DND-41 (cell line): ENCODE data around the gene VWF.

ENCODE experiments used
- ATAC-seq: fragments of 200-7000 bp; cut with Tn5 transposase; 3 replicates; pipeline ENCODE4 v1.9.1; 2021; ENCODE audit warnings: low read depth; ENCODE audit not compliant: insufficient read depth
- DNase-seq: peaks from one replicate; pipeline ENCODE4 v3.0.0-alpha.2; 2020
- H2AFZ ChIP-seq: 2 replicates; pipeline ENCODE4 v1.6.0; 2012; ENCODE audit warnings: low read depth, low read length
- H3K27ac ChIP-seq: 2 replicates; pipeline ENCODE4 v1.5.1; 2012; ENCODE audit warnings: low read length, inconsistent platforms
- H3K27me3 ChIP-seq: fragments of 200-600 bp; sonication (generic); 2 replicates; pipeline ENCODE4 v1.6.0; 2012; ENCODE audit warnings: low read length, mild to moderate bottlenecking, inconsistent platforms; ENCODE audit not compliant: insufficient read depth, poor library complexity
- H3K36me3 ChIP-seq: 2 replicates; pipeline ENCODE4 v1.5.1; 2012; ENCODE audit warnings: low read length, inconsistent platforms; ENCODE audit not compliant: insufficient read depth
- H3K4me1 ChIP-seq: 2 replicates; pipeline ENCODE4 v1.5.1; 2012; ENCODE audit warnings: mild to moderate bottlenecking, low read length; ENCODE audit not compliant: insufficient read depth
- H3K4me2 ChIP-seq: 2 replicates; pipeline ENCODE4 v1.6.0; 2012; ENCODE audit warnings: mild to moderate bottlenecking, moderate library complexity, low read length, inconsistent platforms; ENCODE audit not compliant: insufficient read depth
- H3K4me3 ChIP-seq, 2 experiments: fragments of 200-600 bp in 1 of 2; shearing (Covaris generic) in 1 of 2; 2 replicates each; pipeline ENCODE4 v1.5.1; 2012 to 2016; ENCODE audit warnings: inconsistent platforms in 2 of 2, low read length in 2 of 2, mild to moderate bottlenecking in 2 of 2, low read depth in 1 of 2, moderate library complexity in 1 of 2
- H3K79me2 ChIP-seq: 2 replicates; pipeline ENCODE4 v1.6.0; 2012; ENCODE audit warnings: low read length, inconsistent platforms; ENCODE audit not compliant: insufficient read depth
- H3K9ac ChIP-seq: 2 replicates; pipeline ENCODE4 v1.6.0; 2012; ENCODE audit warnings: low read depth, mild to moderate bottlenecking, inconsistent platforms, low read length, moderate library complexity
- H3K9me3 ChIP-seq: 2 replicates; pipeline ENCODE4 v1.5.1; 2012; ENCODE audit warnings: low read length, moderate library complexity, mild to moderate bottlenecking, inconsistent platforms; ENCODE audit not compliant: insufficient read depth, severe bottlenecking
- H4K20me1 ChIP-seq: 2 replicates; pipeline ENCODE4 v1.6.0; 2012; ENCODE audit warnings: low read length; ENCODE audit not compliant: insufficient read depth
- CTCF ChIP-seq: IDR thresholded peaks from 2 replicates; pipeline ENCODE4 v1.5.1; 2012; ENCODE audit warnings: borderline replicate concordance, low read length, moderate library complexity, mild to moderate bottlenecking; ENCODE audit not compliant: poor library complexity, severe bottlenecking; ENCODE audit errors: extremely low read depth
- EZH2 ChIP-seq: IDR thresholded peaks from 3 replicates; pipeline ENCODE4 v1.6.1; 2012; ENCODE audit warnings: borderline replicate concordance, low read depth, mild to moderate bottlenecking, moderate library complexity, low read length, inconsistent platforms; ENCODE audit not compliant: severe bottlenecking

VWF gene

DNA sequence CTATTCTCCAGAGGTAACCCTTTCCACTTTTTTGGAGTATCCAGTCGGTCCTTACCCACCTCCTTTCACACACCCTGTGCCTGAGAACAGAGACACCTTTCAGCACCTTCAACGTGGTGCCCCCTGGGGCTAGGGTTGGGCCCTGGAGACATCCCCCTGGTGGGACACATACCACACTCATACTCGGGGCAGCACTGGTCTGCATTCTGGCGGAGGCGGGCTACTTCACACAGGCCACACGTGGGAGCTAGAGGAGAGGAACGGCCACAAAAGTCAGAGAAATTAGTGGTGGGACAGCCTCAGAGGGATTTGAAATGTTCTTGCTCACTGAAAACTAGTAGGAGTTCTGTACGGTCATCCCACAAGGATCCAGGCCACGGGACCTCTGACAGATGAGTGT lies 139.6 kb downstream of the VWF start:
- Histone ChIP-seq H3K9me3 (no peaks in the 10 kb centered on the region), H3K4me1 (no peaks in the 10 kb centered on the region; the same call in 1 of the 2 replicates), H4K20me1 (peaks cover 3% of the 10 kb centered on the region; the same call in 1 of the 2 replicates), H3K9ac (no peak overlapping the region), H3K27ac (no peak overlapping the region), H3K79me2 (no peaks in the 10 kb centered on the region), H3K36me3 (no peaks in the 10 kb centered on the region), H3K4me2 (no peak overlapping the region), H3K4me3 (no peak overlapping the region), H2AFZ (no peak overlapping the region), H3K27me3 (peaks cover 2% of the 10 kb centered on the region)
- TF ChIP-seq CTCF (no peak), EZH2 (no peak)
- ATAC-seq (no peak), DNase-seq (no peak)

GRCh38 chr12:5982106-5982505 lies 142.4 kb downstream of the VWF start:
- Histone ChIP-seq H3K36me3 (no peaks in the 10 kb centered on the region), H3K4me3 (no peak overlapping the region), H4K20me1 (peaks cover 3% of the 10 kb centered on the region; the same call in 1 of the 2 replicates), H3K79me2 (no peaks in the 10 kb centered on the region), H3K4me2 (no peak overlapping the region), H3K9me3 (no peaks in the 10 kb centered on the region), H2AFZ (no peak overlapping the region), H3K27me3 (no peaks in the 10 kb centered on the region), H3K9ac (no peak overlapping the region), H3K4me1 (peaks cover 3% of the 10 kb centered on the region; the same call in 1 of the 2 replicates), H3K27ac (no peak overlapping the region)
- DNase-seq, result no peak
- TF ChIP-seq EZH2 (no peak), CTCF (no peak)
- no peak for ATAC-seq

GRCh38 chr12:5977556-5977955 lies 146.9 kb downstream of the VWF start:
- DNase-seq (peak; percentile 68), ATAC-seq (peak; percentile 98)
- TF ChIP-seq CTCF (no peak), EZH2 (no peak)
- H3K4me3 ChIP-seq, result no peak overlapping the region
- H3K27ac ChIP-seq, result no peak overlapping the region
- H3K4me1 ChIP-seq, result peaks cover 3% of the 10 kb centered on the region; the same call in 1 of the 2 replicates
- H4K20me1 ChIP-seq, result peaks cover 3% of the 10 kb centered on the region; the same call in 1 of the 2 replicates
- no peak overlapping the region for H3K4me2 ChIP-seq
- H2AFZ ChIP-seq, result no peak overlapping the region
- H3K36me3 ChIP-seq, result no peaks in the 10 kb centered on the region
- no peak overlapping the region for H3K9ac ChIP-seq
- H3K79me2 ChIP-seq, result no peaks in the 10 kb centered on the region
- H3K9me3 ChIP-seq, result no peaks in the 10 kb centered on the region
- peaks cover 35% of the 10 kb centered on the region for H3K27me3 ChIP-seq
